HG03103 (cell line): ENCODE results near the gene OTOG.

Experiments
- ATAC-seq: cut with Tn5 transposase; IDR thresholded peaks from one replicate; pipeline ENCODE4 v1.9.1; 2021; ENCODE audit warnings: low read depth; ENCODE audit not compliant: unreplicated experiment

The OTOG gene

DNA sequence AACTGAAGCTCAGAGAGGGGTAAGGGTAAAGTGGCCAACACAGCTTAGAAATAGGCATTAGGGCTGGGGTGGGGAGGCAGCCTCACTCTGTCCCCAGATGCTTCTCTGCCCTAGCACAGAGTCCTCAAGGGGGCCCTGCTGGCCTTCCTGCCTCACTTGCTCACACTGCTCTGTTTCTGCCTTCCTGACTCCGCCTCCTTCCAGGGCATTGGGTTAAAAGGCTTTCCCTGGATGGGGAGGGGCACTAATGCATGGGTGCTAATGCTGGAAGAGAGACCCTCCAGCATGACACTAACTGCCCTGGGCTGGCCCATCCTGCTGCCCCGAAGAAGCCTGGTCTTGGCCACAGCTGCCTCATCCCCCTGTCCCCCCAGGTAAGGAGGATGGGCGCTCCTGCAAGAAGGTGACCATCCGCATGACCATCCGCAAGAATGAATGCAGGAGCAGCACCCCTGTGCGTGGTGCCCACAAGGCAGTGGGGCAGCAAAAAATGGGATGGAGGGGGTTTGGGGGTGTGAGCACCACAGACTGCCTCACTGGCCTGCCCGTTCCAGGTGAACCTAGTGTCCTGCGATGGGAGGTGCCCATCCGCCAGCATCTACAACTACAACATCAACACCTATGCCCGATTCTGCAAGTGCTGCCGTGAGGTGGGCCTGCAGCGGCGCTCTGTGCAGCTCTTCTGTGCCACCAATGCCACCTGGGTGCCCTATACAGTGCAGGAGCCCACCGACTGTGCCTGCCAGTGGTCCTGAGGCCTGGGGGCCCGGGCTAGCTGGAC lies 98.3 kb downstream of the OTOG start:
- no peak for ATAC-seq

DNA sequence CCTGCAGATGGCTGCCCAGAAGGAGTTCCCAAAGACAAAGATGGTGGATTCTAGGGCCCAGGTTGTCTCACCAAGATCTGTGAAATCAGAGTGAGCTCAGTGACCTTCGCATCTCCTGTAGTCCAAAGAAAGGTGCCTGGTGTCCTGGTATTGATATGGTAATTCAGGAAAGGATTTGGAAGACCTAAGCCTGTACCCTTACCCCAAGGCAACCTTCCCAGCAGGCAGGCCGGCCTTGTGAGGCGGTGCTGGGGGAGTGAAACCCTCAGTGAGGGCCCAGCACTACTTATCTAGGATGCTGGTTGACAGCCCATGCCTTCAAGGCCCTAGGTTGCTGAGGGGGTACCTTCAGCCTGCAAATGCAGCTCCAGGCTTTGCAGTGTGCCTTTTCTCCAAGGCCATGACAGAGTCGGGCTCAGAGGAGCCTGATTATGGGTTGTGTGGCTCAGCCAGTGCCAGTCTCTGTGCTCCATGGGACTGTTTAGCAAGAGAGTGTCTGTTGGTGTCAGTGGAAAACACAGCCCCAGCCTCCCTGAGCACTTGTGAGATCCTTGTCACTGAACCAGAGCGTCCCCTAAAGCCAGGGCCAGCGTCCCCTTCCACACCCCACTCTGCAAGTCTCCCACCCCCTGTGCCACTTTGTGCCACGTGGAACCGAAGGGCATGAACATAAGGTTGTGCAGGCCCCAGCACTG lies 99.5 kb downstream of the OTOG start:
- no peak for ATAC-seq

GRCh38 chr11:17648528-17648927 lies 101.5 kb downstream of the OTOG start:
- no peak for ATAC-seq

DNA sequence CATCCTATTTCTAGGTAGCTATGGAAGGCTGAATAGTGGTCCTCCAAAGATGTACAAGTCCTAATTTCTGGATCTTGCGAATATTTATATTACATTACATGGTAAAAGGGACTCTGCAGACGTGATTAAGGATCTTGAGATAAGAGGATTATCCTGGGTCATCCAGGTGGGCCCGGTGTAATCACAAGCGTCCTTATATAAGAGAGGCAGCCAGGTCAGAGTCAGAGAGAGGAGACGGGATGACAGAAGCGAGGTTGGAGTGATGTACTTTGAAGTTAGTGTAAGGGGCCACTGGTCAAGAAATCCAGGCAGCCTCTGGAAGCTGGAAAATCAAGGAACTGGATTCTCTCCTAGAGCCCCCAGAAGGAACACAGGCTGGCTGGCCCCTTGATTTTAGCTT lies 102.2 kb downstream of the OTOG start:
- ATAC-seq: no peak

DNA sequence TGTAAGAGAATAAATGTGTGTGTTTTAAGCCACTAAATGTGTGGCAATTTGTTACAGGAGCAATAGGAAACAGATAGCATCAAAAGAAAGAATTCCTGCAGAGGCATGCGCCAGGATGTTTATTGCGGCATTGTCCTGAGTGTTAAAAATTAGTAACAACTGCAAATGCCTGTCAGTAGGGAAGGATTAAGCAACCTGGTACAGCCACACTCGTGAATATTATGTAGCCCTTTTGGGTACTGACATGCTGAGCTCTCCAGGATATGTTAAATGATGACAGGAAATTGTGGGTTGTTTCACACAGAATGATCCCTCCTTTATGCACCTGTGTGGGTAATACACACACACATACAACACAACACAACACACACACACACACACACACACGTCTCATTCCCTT lies 102.6 kb downstream of the OTOG start:
- no peak for ATAC-seq

GRCh38 chr11:17650127-17650911 lies 103.3 kb downstream of the OTOG start:
- no peak for ATAC-seq

- ATAC-seq: no peak
These were observed 104.0 kb downstream of the OTOG start for GRCh38 chr11:17651061-17651460.

GRCh38 chr11:17651681-17652080 lies 104.6 kb downstream of the OTOG start:
- ATAC-seq: no peak

DNA sequence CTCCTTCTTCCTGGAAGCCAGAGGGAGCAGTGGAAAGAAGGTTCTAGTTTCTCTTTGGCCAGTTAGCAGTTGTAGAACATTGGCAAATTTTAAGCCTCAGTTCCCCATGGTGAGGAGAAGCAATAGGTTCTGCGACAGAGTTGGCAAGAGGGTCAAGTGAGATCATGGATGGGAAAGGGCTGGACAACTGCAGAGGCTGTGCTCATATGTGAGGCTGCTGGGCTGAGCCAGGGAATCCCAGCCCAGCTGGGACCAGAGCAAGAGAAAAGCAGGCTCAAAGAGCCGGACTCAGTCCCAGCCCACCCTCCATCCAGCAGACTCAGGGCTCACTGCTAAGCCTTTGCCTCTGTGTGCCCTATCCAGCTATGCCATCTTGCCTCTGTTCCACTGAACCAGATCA lies 105.5 kb downstream of the OTOG start:
- no peak for ATAC-seq

DNA sequence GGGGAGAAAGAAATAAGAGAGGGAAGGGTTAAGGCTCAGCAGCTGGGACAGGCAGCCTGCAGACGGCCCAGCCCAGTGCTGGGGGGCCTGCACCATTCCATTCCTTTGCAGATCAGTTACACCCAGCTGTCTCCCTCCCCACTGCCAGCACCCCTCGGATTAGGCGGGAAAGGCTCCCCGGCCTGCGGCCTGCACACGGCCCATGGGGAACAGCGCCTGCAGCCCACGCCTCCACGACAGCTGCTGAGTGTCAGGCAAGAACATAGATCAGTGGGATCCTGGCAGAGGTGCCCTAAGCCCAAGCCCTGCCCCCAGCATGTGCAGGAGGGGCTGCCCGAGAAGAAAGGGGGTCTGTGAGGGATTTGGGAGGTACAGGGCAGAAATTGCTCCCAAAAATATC lies 106.6 kb downstream of the OTOG start:
- ATAC-seq: no peak

DNA sequence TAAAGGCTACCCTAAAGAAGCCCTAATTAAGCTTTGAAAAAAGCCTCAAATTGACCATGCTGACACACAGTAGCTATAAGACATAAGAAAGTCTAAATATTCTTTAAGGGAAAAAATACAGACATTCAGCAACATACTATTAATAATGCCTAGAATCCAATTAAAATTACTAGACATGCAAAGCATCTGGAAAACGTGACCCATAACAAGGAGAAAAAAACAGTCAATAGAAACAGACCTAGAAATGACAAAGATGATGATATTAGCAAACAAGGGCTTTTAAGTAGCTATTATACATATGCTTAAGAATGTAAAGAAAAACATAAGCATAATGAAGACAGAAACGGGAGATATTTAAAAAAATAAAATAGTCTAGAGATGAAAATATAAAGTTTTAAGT lies 108.6 kb downstream of the OTOG start:
- no peak for ATAC-seq

DNA sequence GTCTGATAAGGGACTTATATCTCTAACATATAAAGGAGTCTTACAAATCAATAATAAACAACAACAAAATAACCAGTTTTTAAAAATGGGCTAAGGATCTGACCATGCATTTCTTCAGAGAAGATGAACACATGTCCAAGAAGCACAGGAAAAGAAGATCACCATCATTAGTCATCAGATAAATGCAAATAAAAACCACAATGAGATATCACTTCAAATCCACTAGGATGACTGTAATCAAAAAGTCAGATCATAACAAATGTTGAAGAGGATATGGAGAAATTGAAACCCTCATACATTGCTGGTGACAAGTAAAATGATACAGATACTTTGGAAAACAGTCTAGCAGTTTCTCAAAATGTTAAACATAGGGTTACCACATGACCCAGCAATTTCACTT lies 111.2 kb downstream of the OTOG start:
- no peak for ATAC-seq

DNA sequence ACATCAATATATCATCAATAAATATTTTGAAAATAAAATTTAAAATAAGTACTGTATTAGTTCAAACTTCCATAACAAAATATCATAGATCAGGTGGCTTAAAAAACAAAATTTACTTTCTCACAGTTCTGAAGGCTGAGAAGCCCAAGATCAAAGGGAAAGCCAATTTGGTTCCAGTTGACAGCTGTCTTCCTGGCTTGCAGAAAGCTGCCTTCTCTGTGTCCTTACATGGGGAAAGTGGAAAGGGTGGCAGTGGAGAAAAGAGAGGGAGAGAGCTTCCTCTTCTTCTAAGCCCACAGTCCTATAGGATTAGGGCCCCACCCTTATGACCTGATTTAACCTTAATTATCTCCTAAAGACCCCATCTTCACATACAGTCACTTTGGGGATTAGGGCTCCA lies 121.1 kb downstream of the OTOG start:
- ATAC-seq: no peak

DNA sequence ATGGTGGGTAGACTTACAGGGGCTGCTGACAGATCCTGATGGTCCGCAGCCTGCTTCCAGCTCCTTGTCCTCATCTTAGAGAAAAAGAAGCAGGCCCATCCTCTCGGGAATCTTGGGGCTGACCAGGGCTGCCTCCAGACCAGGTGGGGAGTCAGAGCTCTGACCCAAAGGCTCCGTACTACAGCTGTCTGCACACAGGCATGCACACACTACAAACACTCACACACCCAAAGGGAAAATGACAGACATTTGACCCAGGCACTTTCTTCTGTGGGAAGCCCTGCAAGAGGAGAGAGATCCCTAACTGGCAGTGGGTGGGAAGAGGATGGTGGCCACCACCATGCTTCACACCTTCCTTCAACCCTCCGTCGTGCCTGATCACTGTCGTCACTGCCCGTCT lies 125.4 kb downstream of the OTOG start:
- ATAC-seq: no peak

GRCh38 chr11:17673951-17674350 lies 126.9 kb downstream of the OTOG start:
- ATAC-seq: no peak

GRCh38 chr11:17682848-17683247 lies 135.8 kb downstream of the OTOG start:
- ATAC-seq: no peak

GRCh38 chr11:17683377-17684161 lies 136.5 kb downstream of the OTOG start:
- no peak for ATAC-seq

DNA sequence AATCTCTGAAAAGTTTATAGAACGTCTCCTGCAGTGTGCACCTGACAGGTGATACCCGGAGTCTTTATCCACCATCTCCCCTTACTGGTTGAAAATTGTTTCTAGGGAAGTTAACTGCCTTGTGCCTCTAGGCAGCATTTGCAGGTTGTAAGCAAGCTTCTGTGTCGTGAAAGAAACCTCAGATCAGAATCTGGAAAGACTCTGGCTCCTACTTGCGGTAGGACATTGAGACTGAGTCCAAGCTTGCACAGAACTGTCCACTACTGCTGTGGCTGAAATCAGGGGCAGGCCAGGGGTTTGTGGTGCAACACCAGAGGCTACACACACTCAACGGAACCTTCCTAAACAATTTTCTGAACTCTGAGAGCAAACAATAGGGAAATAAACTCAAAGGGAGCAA lies 137.5 kb downstream of the OTOG start:
- no peak for ATAC-seq

DNA sequence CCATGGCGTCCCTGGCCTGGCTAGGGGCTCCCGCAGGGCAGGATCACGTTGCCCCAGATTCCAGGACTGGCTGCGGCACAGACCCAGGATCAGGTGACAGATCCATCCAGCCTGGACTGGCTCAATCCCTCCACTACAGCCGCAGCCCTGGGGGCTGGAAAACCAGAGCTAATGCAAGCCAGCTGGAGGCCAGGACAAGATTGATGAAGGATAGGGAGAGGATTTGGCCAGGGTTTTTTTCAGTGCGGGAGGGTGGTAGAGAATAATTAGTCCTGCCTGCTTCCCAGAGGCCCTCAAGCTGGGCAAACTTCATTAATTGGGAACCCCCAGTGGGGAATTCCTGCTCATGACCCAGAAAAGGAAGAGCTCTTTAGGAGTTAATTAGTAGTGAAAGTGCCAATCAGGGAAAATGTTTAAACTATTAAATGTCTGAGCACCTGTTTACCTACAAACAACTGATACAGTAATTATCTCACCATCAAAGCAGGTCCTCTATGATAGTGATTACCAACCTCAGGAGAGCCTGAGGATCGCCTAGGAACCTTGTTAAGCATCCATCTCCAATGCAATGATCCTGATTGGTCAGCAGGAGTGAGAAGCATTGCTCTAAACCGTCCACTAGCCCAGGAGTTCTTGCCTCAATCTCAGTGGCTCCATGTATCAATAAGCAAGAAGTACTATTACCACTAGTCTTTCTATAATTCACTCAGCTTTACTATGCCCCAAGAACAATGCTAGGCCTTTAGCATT lies 139.3 kb downstream of the OTOG start:
- ATAC-seq: no peak
